KMS-11 (cell line): ENCODE results near the gene SERPINB8.
"Not testable (repeated sequence)": the region's sequence is repeated elsewhere in the genome, so short reads cannot be mapped to it uniquely, and the experiment has no call there.

Experiments used
- H2AFZ ChIP-seq: fragments of 200-600 bp; sonication (generic); 2 replicates; pipeline ENCODE4 v1.6.1; 2016; ENCODE audit warnings: antibody characterized with exemption, mixed run types, low read depth
- H3K27ac ChIP-seq: fragments of 200-600 bp; sonication (generic); 2 replicates; pipeline ENCODE4 v1.6.1; 2016; ENCODE audit warnings: mild to moderate bottlenecking, mixed run types
- H3K27me3 ChIP-seq: fragments of 200-600 bp; sonication (generic); 2 replicates; pipeline ENCODE4 v1.6.1; 2017; ENCODE audit warnings: mild to moderate bottlenecking, low read depth, mixed run types, moderate library complexity; ENCODE audit not compliant: insufficient read depth
- H3K36me3 ChIP-seq: fragments of 200-600 bp; sonication (generic); 2 replicates; pipeline ENCODE4 v1.6.1; 2017; ENCODE audit warnings: mild to moderate bottlenecking, mixed run types; ENCODE audit not compliant: insufficient read depth
- H3K4me1 ChIP-seq: fragments of 200-600 bp; sonication (generic); 2 replicates; pipeline ENCODE4 v1.6.1; 2016; ENCODE audit warnings: mild to moderate bottlenecking, low read depth, mixed run types; ENCODE audit not compliant: poor library complexity, severe bottlenecking
- H3K4me2 ChIP-seq: fragments of 200-600 bp; sonication (generic); 2 replicates; pipeline ENCODE4 v1.7.0; 2016; ENCODE audit warnings: mild to moderate bottlenecking, mixed run types
- H3K4me3 ChIP-seq: fragments of 200-600 bp; sonication (generic); IDR thresholded peaks from 2 replicates; pipeline ENCODE4 v1.6.1; 2017; ENCODE audit warnings: low read depth, low read length, mixed read lengths; ENCODE audit not compliant: insufficient read depth
- H3K79me2 ChIP-seq: fragments of 200-600 bp; sonication (generic); 2 replicates; pipeline ENCODE4 v1.6.1; 2016; ENCODE audit warnings: low read depth, mixed run types; ENCODE audit not compliant: insufficient read depth
- H3K9ac ChIP-seq: fragments of 200-600 bp; sonication (generic); 2 replicates; pipeline ENCODE4 v1.6.1; 2016; ENCODE audit warnings: mild to moderate bottlenecking, mixed run types
- H4K20me1 ChIP-seq: fragments of 200-600 bp; sonication (generic); 2 replicates; pipeline ENCODE4 v1.6.1; 2016; ENCODE audit warnings: mild to moderate bottlenecking, mixed run types; ENCODE audit not compliant: insufficient read depth
- CTCF ChIP-seq: fragments of 200-600 bp; sonication (generic); conservative IDR thresholded peaks from 2 replicates; pipeline ENCODE4 v1.6.1; 2017; ENCODE audit warnings: low read depth, mild to moderate bottlenecking, antibody characterized with exemption, low read length, moderate library complexity, mixed read lengths

The SERPINB8 gene

GRCh38 chr18:63969942-63970808 lies at the start of gene SERPINB8:
SERPINB8 (plus strand) TSS chr18:63970081; CDS start chr18:63978309, 8,228 bp downstream.
- Histone ChIP-seq H3K27ac (peak within 1 kb of the TSS; percentile 74), H3K36me3 (no peaks in the 10 kb centered on the region), H3K4me3 (no peak within 1 kb of the TSS), H3K79me2 (no peaks in the 10 kb centered on the region), H3K27me3 (no peaks in the 10 kb centered on the region), H4K20me1 (no peaks in the 10 kb centered on the region), H2AFZ (peak within 1 kb of the TSS; percentile 98), H3K9ac (peak within 1 kb of the TSS; percentile 89), H3K4me1 (peaks cover 4% of the 10 kb centered on the region), H3K4me2 (peak within 1 kb of the TSS; percentile 72)
- no peak for TF ChIP-seq CTCF

GRCh38 chr18:63922049-63922448 lies 47.8 kb upstream of the SERPINB8 start:
- no peak for TF ChIP-seq CTCF
- Histone ChIP-seq H3K79me2 (no peaks in the 10 kb centered on the region), H3K27ac (no peak overlapping the region), H3K4me1 (no peaks in the 10 kb centered on the region), H3K9ac (no peak overlapping the region), H3K4me3 (no peak overlapping the region), H4K20me1 (no peaks in the 10 kb centered on the region), H3K27me3 (no peaks in the 10 kb centered on the region), H2AFZ (no peak overlapping the region), H3K36me3 (no peaks in the 10 kb centered on the region), H3K4me2 (no peak overlapping the region)

- no peaks in the 10 kb centered on the region for H4K20me1 ChIP-seq
- H2AFZ ChIP-seq: no peak overlapping the region
- H3K27me3 ChIP-seq: no peaks in the 10 kb centered on the region
- H3K79me2 ChIP-seq: no peaks in the 10 kb centered on the region
- no peak overlapping the region for H3K4me3 ChIP-seq
- H3K4me2 ChIP-seq: no peak overlapping the region
- TF ChIP-seq CTCF: no peak
- no peaks in the 10 kb centered on the region for H3K36me3 ChIP-seq
- H3K9ac ChIP-seq: no peak overlapping the region
- no peak overlapping the region for H3K27ac ChIP-seq
- no peaks in the 10 kb centered on the region for H3K4me1 ChIP-seq
These were observed 45.3 kb upstream of the SERPINB8 start for GRCh38 chr18:63924551-63924950.

GRCh38 chr18:63928331-63928730 lies 41.5 kb upstream of the SERPINB8 start:
- no peak overlapping the region for H3K4me3 ChIP-seq
- H3K4me2 ChIP-seq: no peak overlapping the region
- no peaks in the 10 kb centered on the region for H3K4me1 ChIP-seq
- no peak overlapping the region for H2AFZ ChIP-seq
- no peaks in the 10 kb centered on the region for H3K36me3 ChIP-seq
- no peaks in the 10 kb centered on the region for H4K20me1 ChIP-seq
- no peaks in the 10 kb centered on the region for H3K27me3 ChIP-seq
- no peaks in the 10 kb centered on the region for H3K79me2 ChIP-seq
- H3K9ac ChIP-seq: no peak overlapping the region
- H3K27ac ChIP-seq: no peak overlapping the region
- no peak for TF ChIP-seq CTCF

- H3K27me3 ChIP-seq, H3K4me1 ChIP-seq, H2AFZ ChIP-seq, H3K79me2 ChIP-seq, H3K4me3 ChIP-seq, H3K4me2 ChIP-seq, H3K36me3 ChIP-seq, H3K9ac ChIP-seq, H3K27ac ChIP-seq, H4K20me1 ChIP-seq: not testable (repeated sequence)
These were observed 40.5 kb upstream of the SERPINB8 start for GRCh38 chr18:63929369-63929768.
